ENCODE data around the gene PDE6C.

Gene PDE6C

DNA sequence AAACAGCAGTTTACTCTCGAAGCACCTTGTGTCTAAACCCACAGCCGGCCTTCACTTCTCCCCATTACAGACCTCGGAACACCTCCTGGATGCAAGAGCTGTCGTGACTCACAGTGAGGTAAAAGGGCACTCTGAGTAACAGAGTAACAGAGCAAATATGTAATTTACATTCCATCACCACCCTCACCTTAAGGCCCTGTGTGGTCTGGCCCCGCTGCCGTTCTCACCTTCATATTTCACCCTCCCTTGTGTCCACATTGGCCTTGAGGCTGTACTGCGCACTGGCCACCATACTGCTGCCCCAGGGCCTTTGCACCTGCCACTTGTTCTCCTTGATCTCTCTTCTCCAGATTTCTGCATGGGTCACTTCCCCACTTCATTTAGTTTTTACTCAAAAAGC lies 33.2 kb upstream of the PDE6C start:
- H3K9me3 ChIP-seq (ENCODE audit: control insufficient read depth, low read length) = peaks cover 16% of the 10 kb centered on the region
- no peaks in the 10 kb centered on the region for H3K4me1 ChIP-seq (ENCODE audit: control insufficient read depth, insufficient read depth, low read length)
- H3K27me3 ChIP-seq (replicated peaks; ENCODE audit: control insufficient read depth, insufficient read depth, low read length) = peaks cover 53% of the 10 kb centered on the region
- H3K4me3 ChIP-seq (ENCODE audit: low read length) = no peak overlapping the region
- no peak for DNase-seq (ENCODE audit: low read depth)
- no peak overlapping the region for H3K9ac ChIP-seq (ENCODE audit: low read length)
- no peaks in the 10 kb centered on the region for H3K36me3 ChIP-seq (ENCODE audit: control insufficient read depth, insufficient read depth, low read length, severe bottlenecking)

GRCh38 chr10:93579985-93580711 lies 32.2 kb upstream of the PDE6C start:
- peaks cover 16% of the 10 kb centered on the region for H3K9me3 ChIP-seq (ENCODE audit: control insufficient read depth, low read length)
- no peak for DNase-seq (ENCODE audit: low read depth)
- H3K27me3 ChIP-seq (replicated peaks; ENCODE audit: control insufficient read depth, insufficient read depth, low read length) = peaks cover 48% of the 10 kb centered on the region
- no peak overlapping the region for H3K4me3 ChIP-seq (ENCODE audit: low read length)
- H3K9ac ChIP-seq (ENCODE audit: low read length) = no peak overlapping the region
- no peaks in the 10 kb centered on the region for H3K36me3 ChIP-seq (ENCODE audit: control insufficient read depth, insufficient read depth, low read length, severe bottlenecking)
- no peaks in the 10 kb centered on the region for H3K4me1 ChIP-seq (ENCODE audit: control insufficient read depth, insufficient read depth, low read length)

DNA sequence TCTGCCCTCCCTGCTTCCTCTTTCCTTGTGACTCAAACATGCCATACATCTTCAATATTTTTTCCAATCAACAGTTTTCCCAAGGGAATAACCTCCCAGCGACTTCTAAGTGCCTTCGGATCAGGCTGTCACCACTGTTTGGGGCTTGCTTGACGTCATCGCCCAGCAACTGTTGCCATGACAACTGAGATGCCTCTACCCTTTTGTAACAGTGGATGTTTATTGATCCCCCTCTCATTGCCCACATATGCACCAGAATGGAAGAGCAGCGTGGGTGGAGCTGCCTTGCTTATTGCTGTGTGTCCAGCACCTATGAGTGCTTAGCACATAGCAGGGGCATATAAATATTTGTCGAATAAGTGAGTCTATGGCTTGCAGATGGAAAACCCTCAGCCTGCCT lies 31.5 kb upstream of the PDE6C start:
- no peak for DNase-seq (ENCODE audit: low read depth)
- Histone ChIP-seq H3K9me3 (ENCODE audit: control insufficient read depth, low read length) (peaks cover 16% of the 10 kb centered on the region), H3K36me3 (ENCODE audit: control insufficient read depth, insufficient read depth, low read length, severe bottlenecking) (no peaks in the 10 kb centered on the region), H3K4me1 (ENCODE audit: control insufficient read depth, insufficient read depth, low read length) (no peaks in the 10 kb centered on the region), H3K27me3 (replicated peaks; ENCODE audit: control insufficient read depth, insufficient read depth, low read length) (peaks cover 43% of the 10 kb centered on the region), H3K9ac (ENCODE audit: low read length) (no peak overlapping the region), H3K4me3 (ENCODE audit: low read length) (no peak overlapping the region)

DNA sequence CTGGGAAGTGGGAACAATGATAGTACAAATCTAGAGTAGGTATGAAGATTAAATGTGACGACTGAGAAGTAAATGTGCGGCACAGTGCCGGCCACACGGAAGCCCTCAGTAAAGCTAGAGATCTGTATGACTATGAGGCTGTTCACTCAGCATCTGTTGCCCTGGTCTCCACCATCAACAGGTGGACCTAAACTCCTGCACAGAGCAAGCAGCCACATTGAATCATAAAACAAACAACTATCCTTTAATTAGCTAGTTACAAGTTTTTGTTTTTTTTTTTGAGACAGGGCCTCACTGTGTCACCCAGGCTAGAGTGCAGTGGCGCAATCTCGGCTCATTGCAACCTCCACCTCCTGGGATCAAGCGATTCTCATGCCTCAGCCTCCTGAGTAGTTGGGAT lies 27.9 kb upstream of the PDE6C start:
- Histone ChIP-seq H3K9me3 (ENCODE audit: control insufficient read depth, low read length) (peaks cover 12% of the 10 kb centered on the region), H3K4me1 (ENCODE audit: control insufficient read depth, insufficient read depth, low read length) (no peaks in the 10 kb centered on the region), H3K4me3 (ENCODE audit: low read length) (no peak overlapping the region), H3K9ac (ENCODE audit: low read length) (no peak overlapping the region), H3K36me3 (ENCODE audit: control insufficient read depth, insufficient read depth, low read length, severe bottlenecking) (no peaks in the 10 kb centered on the region), H3K27me3 (replicated peaks; ENCODE audit: control insufficient read depth, insufficient read depth, low read length) (peaks cover 26% of the 10 kb centered on the region)
- no peak for DNase-seq (ENCODE audit: low read depth)

GRCh38 chr10:93589648-93590562 lies 22.4 kb upstream of the PDE6C start:
- H3K36me3 ChIP-seq (ENCODE audit: control insufficient read depth, insufficient read depth, low read length, severe bottlenecking) = peaks cover 16% of the 10 kb centered on the region
- DNase-seq (ENCODE audit: low read depth) = no peak
- H3K4me1 ChIP-seq (ENCODE audit: control insufficient read depth, insufficient read depth, low read length) = peaks cover 10% of the 10 kb centered on the region
- no peak overlapping the region for H3K4me3 ChIP-seq (ENCODE audit: low read length)
- H3K9me3 ChIP-seq (ENCODE audit: control insufficient read depth, low read length) = no peaks in the 10 kb centered on the region
- no peak overlapping the region for H3K9ac ChIP-seq (ENCODE audit: low read length)
- peaks cover 3% of the 10 kb centered on the region for H3K27me3 ChIP-seq (replicated peaks; ENCODE audit: control insufficient read depth, insufficient read depth, low read length)

GRCh38 chr10:93590638-93591037 lies 21.7 kb upstream of the PDE6C start:
- no peak overlapping the region for H3K4me3 ChIP-seq (ENCODE audit: low read length)
- H3K4me1 ChIP-seq (ENCODE audit: control insufficient read depth, insufficient read depth, low read length) = peaks cover 10% of the 10 kb centered on the region
- H3K9me3 ChIP-seq (ENCODE audit: control insufficient read depth, low read length) = no peaks in the 10 kb centered on the region
- peaks cover 22% of the 10 kb centered on the region for H3K36me3 ChIP-seq (ENCODE audit: control insufficient read depth, insufficient read depth, low read length, severe bottlenecking)
- H3K27me3 ChIP-seq (replicated peaks; ENCODE audit: control insufficient read depth, insufficient read depth, low read length) = no peaks in the 10 kb centered on the region
- H3K9ac ChIP-seq (ENCODE audit: low read length) = no peak overlapping the region
- no peak for DNase-seq (ENCODE audit: low read depth)

- DNase-seq (ENCODE audit: low read depth) = no peak
- Histone ChIP-seq H3K4me3 (ENCODE audit: low read length) (no peak overlapping the region), H3K27me3 (replicated peaks; ENCODE audit: control insufficient read depth, insufficient read depth, low read length) (no peaks in the 10 kb centered on the region), H3K36me3 (ENCODE audit: control insufficient read depth, insufficient read depth, low read length, severe bottlenecking) (peaks cover 26% of the 10 kb centered on the region), H3K9ac (ENCODE audit: low read length) (no peak overlapping the region), H3K9me3 (ENCODE audit: control insufficient read depth, low read length) (no peaks in the 10 kb centered on the region), H3K4me1 (ENCODE audit: control insufficient read depth, insufficient read depth, low read length) (peaks cover 10% of the 10 kb centered on the region)
These were observed 21.1 kb upstream of the PDE6C start for GRCh38 chr10:93591065-93591808.

DNA sequence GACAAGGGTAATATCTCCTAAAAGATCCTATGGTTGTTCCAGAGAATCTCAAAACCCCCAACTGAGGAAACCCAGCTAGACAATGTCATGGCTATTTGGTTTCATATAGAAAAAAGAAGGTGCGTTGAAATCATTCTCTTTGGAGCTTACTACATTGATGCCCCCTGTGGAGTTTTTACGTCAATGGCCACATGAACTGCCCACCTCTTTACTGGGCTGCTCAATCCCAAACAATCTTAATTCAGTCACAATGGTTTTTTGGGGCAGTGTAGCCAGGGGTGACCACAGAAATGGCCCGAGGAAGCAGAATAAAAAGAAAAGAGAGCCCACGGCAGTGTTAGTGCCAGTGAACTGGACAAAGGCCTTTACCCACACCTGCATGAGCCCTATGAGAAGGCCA lies 19.1 kb upstream of the PDE6C start:
- H3K36me3 ChIP-seq (ENCODE audit: control insufficient read depth, insufficient read depth, low read length, severe bottlenecking) = peaks cover 34% of the 10 kb centered on the region
- no peak overlapping the region for H3K9ac ChIP-seq (ENCODE audit: low read length)
- DNase-seq (ENCODE audit: low read depth) = no peak
- H3K27me3 ChIP-seq (replicated peaks; ENCODE audit: control insufficient read depth, insufficient read depth, low read length) = no peaks in the 10 kb centered on the region
- H3K4me1 ChIP-seq (ENCODE audit: control insufficient read depth, insufficient read depth, low read length) = peaks cover 10% of the 10 kb centered on the region
- H3K4me3 ChIP-seq (ENCODE audit: low read length) = no peak overlapping the region
- no peaks in the 10 kb centered on the region for H3K9me3 ChIP-seq (ENCODE audit: control insufficient read depth, low read length)

DNA sequence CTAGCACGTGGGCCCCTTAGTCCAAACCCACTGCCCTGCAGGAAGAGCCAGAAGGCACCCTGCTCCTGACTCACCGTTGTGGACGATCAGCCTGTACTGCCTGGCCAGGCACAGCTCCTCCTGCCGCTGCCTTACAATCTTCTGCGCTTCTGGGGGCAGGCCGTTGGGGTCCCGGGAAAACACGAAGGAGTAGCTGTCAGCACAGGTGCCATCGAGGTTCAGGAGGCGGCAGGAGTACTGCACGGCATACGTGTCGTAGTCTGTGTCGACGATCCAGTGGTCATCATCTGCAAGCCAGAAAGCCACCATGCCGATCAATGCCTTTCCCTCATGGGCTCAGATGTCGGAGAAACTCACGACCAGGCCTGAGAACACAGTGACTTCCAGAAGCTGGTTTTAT lies 18.6 kb upstream of the PDE6C start:
- H3K4me1 ChIP-seq (ENCODE audit: control insufficient read depth, insufficient read depth, low read length) = peaks cover 15% of the 10 kb centered on the region
- H3K36me3 ChIP-seq (ENCODE audit: control insufficient read depth, insufficient read depth, low read length, severe bottlenecking) = peaks cover 34% of the 10 kb centered on the region

GRCh38 chr10:93594518-93594917 lies 17.8 kb upstream of the PDE6C start:
- no peak for DNase-seq (ENCODE audit: low read depth)
- peaks cover 15% of the 10 kb centered on the region for H3K4me1 ChIP-seq (ENCODE audit: control insufficient read depth, insufficient read depth, low read length)
- no peak overlapping the region for H3K9ac ChIP-seq (ENCODE audit: low read length)
- peaks cover 34% of the 10 kb centered on the region for H3K36me3 ChIP-seq (ENCODE audit: control insufficient read depth, insufficient read depth, low read length, severe bottlenecking)
- no peak overlapping the region for H3K4me3 ChIP-seq (ENCODE audit: low read length)
- H3K9me3 ChIP-seq (ENCODE audit: control insufficient read depth, low read length) = no peaks in the 10 kb centered on the region
- no peaks in the 10 kb centered on the region for H3K27me3 ChIP-seq (replicated peaks; ENCODE audit: control insufficient read depth, insufficient read depth, low read length)

More for the DNA sequence above, 18.6 kb upstream of the PDE6C start:
- Histone ChIP-seq H3K9ac (ENCODE audit: low read length) (no peak overlapping the region), H3K9me3 (ENCODE audit: control insufficient read depth, low read length) (no peaks in the 10 kb centered on the region), H3K27me3 (replicated peaks; ENCODE audit: control insufficient read depth, insufficient read depth, low read length) (no peaks in the 10 kb centered on the region), H3K4me3 (ENCODE audit: low read length) (no peak overlapping the region)
- DNase-seq (ENCODE audit: low read depth) = no peak

All from adipocyte (in vitro differentiated cells).